SK-N-SH (cell line): ENCODE data around the gene SFTPB. TPM values are rescaled to one million over a fixed set of nuclear protein-coding genes. Genes with fewer than 3 reads are reported as not detected.

ENCODE experiments used
- CTCF ChIA-PET: fragments of 300-600, 350-600 bp; formaldehyde crosslinking; extraction: SDS; loops from one replicate; lab custom pipeline; 2021; lab: Yijun Ruan, JAX
- POLR2A ChIA-PET: fragments of 350-600 bp; sonication (Branson Sonifier 250); formaldehyde crosslinking; extraction: SDS; loops from one replicate; lab custom pipeline; 2020; ENCODE audit warnings: antibody characterized with exemption, inconsistent platforms; lab: Yijun Ruan, JAX
- DNase-seq: peaks from one replicate; pipeline ENCODE4 v3.0.0; 2012
- H2AFZ ChIP-seq: fragments of 200-600 bp; sonication (generic); 2 replicates; pipeline ENCODE4 v1.8.1; 2016; ENCODE audit warnings: antibody characterized with exemption, mild to moderate bottlenecking, low read depth
- H3F3A ChIP-seq: fragments of 200-600 bp; sonication (generic); replicated peaks from 2 replicates; pipeline ENCODE3; 2016; ENCODE audit warnings: antibody characterized with exemption, mild to moderate bottlenecking; ENCODE audit not compliant: insufficient read depth
- H3K27ac ChIP-seq, 2 experiments: fragments of 200-500 bp in 1 of 2; fragments of 200-600 bp in 1 of 2; sonication (Bioruptor generic) in 1 of 2; sonication (generic), shearing (Covaris generic) in 1 of 2; 2 replicates each; pipeline versions ENCODE4 v1.5.1 to v1.6.1; 2014 to 2016; ENCODE audit warnings: low read depth in 2 of 2, inconsistent platforms in 1 of 2, low read length in 1 of 2, mild to moderate bottlenecking in 1 of 2, mixed read lengths in 1 of 2
- H3K27me3 ChIP-seq: fragments of 200-600 bp; sonication (generic), shearing (Covaris generic); 2 replicates; pipeline ENCODE4 v1.6.1; 2016; ENCODE audit warnings: mixed run types; ENCODE audit not compliant: insufficient read depth
- H3K36me3 ChIP-seq, 2 experiments: fragments of 200-500 bp in 1 of 2; fragments of 200-600 bp in 1 of 2; sonication (Bioruptor generic) in 1 of 2; sonication (generic) in 1 of 2; replicated peaks in 1 of 2; 2 replicates each; pipeline versions ENCODE3 to v1.5.1; 2014 to 2016; ENCODE audit warnings: low read length in 1 of 2, mild to moderate bottlenecking in 1 of 2; ENCODE audit not compliant: insufficient read depth in 2 of 2, control insufficient read depth in 1 of 2
- H3K4me1 ChIP-seq, 2 experiments: fragments of 200-500 bp in 1 of 2; fragments of 200-600 bp in 1 of 2; sonication (Bioruptor generic) in 1 of 2; sonication (generic), shearing (Covaris generic) in 1 of 2; 2 replicates each; pipeline versions ENCODE4 v1.5.1 to v1.6.1; 2014 to 2016; ENCODE audit warnings: low read depth in 1 of 2, low read length in 1 of 2, mixed run types in 1 of 2; ENCODE audit not compliant: insufficient read depth in 2 of 2, control insufficient read depth in 1 of 2
- H3K4me2 ChIP-seq: fragments of 200-600 bp; sonication (generic), shearing (Covaris generic); 2 replicates; pipeline ENCODE4 v1.6.1; 2017; ENCODE audit warnings: mixed run types
- H3K4me3 ChIP-seq, 2 experiments: fragments of 200-500 bp in 1 of 2; fragments of 200-600 bp in 1 of 2; sonication (Bioruptor generic) in 1 of 2; sonication (generic), shearing (Covaris generic) in 1 of 2; 2 replicates each; pipeline versions ENCODE4 v1.5.1 to v1.8.1; 2014 to 2016; ENCODE audit warnings: low read depth in 2 of 2, inconsistent platforms in 1 of 2, low read length in 1 of 2, mild to moderate bottlenecking in 1 of 2, mixed read lengths in 1 of 2, moderate library complexity in 1 of 2
- H3K79me2 ChIP-seq: fragments of 200-600 bp; sonication (generic); 2 replicates; pipeline ENCODE4 v1.8.1; 2017; ENCODE audit warnings: mild to moderate bottlenecking; ENCODE audit not compliant: insufficient read depth
- H3K9ac ChIP-seq: fragments of 200-600 bp; sonication (generic); 2 replicates; pipeline ENCODE4 v1.6.1; 2017; ENCODE audit warnings: mixed run types
- H3K9me2 ChIP-seq: fragments of 200-600 bp; sonication (generic); 2 replicates; pipeline ENCODE4 v1.6.1; 2017; ENCODE audit warnings: mixed run types
- H3K9me3 ChIP-seq: fragments of 200-600 bp; sonication (generic); 2 replicates; pipeline ENCODE4 v1.6.1; 2017; ENCODE audit warnings: mixed run types, mild to moderate bottlenecking, moderate library complexity
- H4K20me1 ChIP-seq: fragments of 200-600 bp; sonication (generic); 2 replicates; pipeline ENCODE4 v1.6.1; 2017; ENCODE audit warnings: mild to moderate bottlenecking, mixed run types; ENCODE audit not compliant: insufficient read depth
- CHD2 ChIP-seq: fragments of 150-350 bp; IDR thresholded peaks from 2 replicates; pipeline ENCODE4 v1.6.1; 2018; ENCODE audit warnings: low read length; ENCODE audit not compliant: partially characterized antibody
- CTCF ChIP-seq: fragments of 200-600 bp; sonication (generic); IDR thresholded peaks from 2 replicates; pipeline ENCODE4 v1.6.1; 2017; ENCODE audit warnings: antibody characterized with exemption, mild to moderate bottlenecking, moderate library complexity
- EP300 ChIP-seq, 2 experiments: IDR thresholded peaks; 2 replicates each; pipeline versions ENCODE4 v1.4.0 to v1.6.1; 2012; ENCODE audit warnings: borderline replicate concordance in 1 of 2, low read depth in 1 of 2, low read length in 1 of 2
- FOSL2 ChIP-seq: IDR thresholded peaks from 2 replicates; pipeline ENCODE4 v1.4.0; 2012; ENCODE audit warnings: low read depth, mild to moderate bottlenecking, moderate library complexity, borderline replicate concordance
- FOXJ3 ChIP-seq: sonication (generic); formaldehyde crosslinking; IDR thresholded peaks from 2 replicates; pipeline ENCODE4 v1.5.1; 2020; ENCODE audit warnings: mild to moderate bottlenecking, missing genetic modification reagents
- FOXM1 ChIP-seq: IDR thresholded peaks from 2 replicates; pipeline ENCODE4 v1.4.0; 2012; ENCODE audit warnings: low read depth, mild to moderate bottlenecking
- GABPA ChIP-seq: IDR thresholded peaks from 2 replicates; pipeline ENCODE4 v1.4.0; 2012; ENCODE audit warnings: low read depth, mild to moderate bottlenecking
- JUND ChIP-seq: IDR thresholded peaks from 2 replicates; pipeline ENCODE4 v1.4.0; 2012
- MAX ChIP-seq: IDR thresholded peaks from 2 replicates; pipeline ENCODE4 v1.4.0; 2012; ENCODE audit warnings: low read depth
- NFIC ChIP-seq: IDR thresholded peaks from 2 replicates; pipeline ENCODE4 v1.4.0; 2012; ENCODE audit warnings: borderline replicate concordance
- NRF1 ChIP-seq: IDR thresholded peaks from 2 replicates; pipeline ENCODE4 v1.6.1; 2012; ENCODE audit warnings: low read depth, mild to moderate bottlenecking, low read length
- RAD21 ChIP-seq: IDR thresholded peaks from 2 replicates; pipeline ENCODE4 v1.6.1; 2012; ENCODE audit warnings: mild to moderate bottlenecking, low read length
- RCOR1 ChIP-seq: fragments of 150-350 bp; IDR thresholded peaks from 2 replicates; pipeline ENCODE4 v1.6.1; 2017; ENCODE audit warnings: antibody characterized with exemption, low read length
- REST ChIP-seq: IDR thresholded peaks from 2 replicates; pipeline ENCODE4 v1.6.1; 2012; ENCODE audit warnings: mild to moderate bottlenecking, low read depth, low read length, moderate library complexity
- SIN3A ChIP-seq: IDR thresholded peaks from 2 replicates; pipeline ENCODE4 v1.6.1; 2012; ENCODE audit warnings: low read depth, mild to moderate bottlenecking, low read length, moderate library complexity, borderline replicate concordance
- SMC3 ChIP-seq: IDR thresholded peaks from 2 replicates; pipeline ENCODE4 v1.6.1; 2012; ENCODE audit warnings: low read depth, low read length, improper control_type of control experiment
- TCF12 ChIP-seq: IDR thresholded peaks from 2 replicates; pipeline ENCODE4 v1.4.0; 2012
- TEAD4 ChIP-seq: IDR thresholded peaks from 2 replicates; pipeline ENCODE4 v1.4.0; 2012; ENCODE audit warnings: mild to moderate bottlenecking, borderline replicate concordance; ENCODE audit not compliant: insufficient read depth
- USF2 ChIP-seq: fragments of 150-350 bp; IDR thresholded peaks from 2 replicates; pipeline ENCODE4 v1.6.1; 2017; ENCODE audit warnings: antibody characterized with exemption, low read length, low read depth, borderline replicate concordance
- ZBTB33 ChIP-seq: IDR thresholded peaks from 2 replicates; pipeline ENCODE4 v1.4.0; 2012; ENCODE audit warnings: low read depth, borderline replicate concordance
- WGBS: methylation state at CpG from one replicate; pipeline ENCODE4 v1.1.6; 2017; ENCODE audit warnings: low lambda C conversion rate; 5-methylcytosine and 5-hydroxymethylcytosine counted together
- polyA plus RNA-seq, 3 experiments: library from polyadenylated mRNA; depleted of rRNA; stranded (reverse); fragments of >200 nt; gene quantifications; 2 replicates each; pipeline ENCODE4 v1.2.3, GENCODE V29; 2012

Gene SFTPB
- polyA plus RNA-seq, 1 of the 3 experiments (the other 2 are of a cell fraction): not detected

GRCh38 chr2:85692039-85692645 is 24.1 kb upstream of the SFTPB start:
- Histone ChIP-seq H3K27ac (no peak overlapping the region), H3K9me3 (no peaks in the 10 kb centered on the region), H2AFZ (no peak overlapping the region), H3K27me3 (no peaks in the 10 kb centered on the region), H3K4me1 (peaks cover 0 to 4% of the 10 kb centered on the region in 2 experiments; a peak in 1 of 4 replicates), H3K4me3 (no peak overlapping the region), H4K20me1 (no peaks in the 10 kb centered on the region), H3K9ac (no peak overlapping the region), H3F3A (no peaks in the 10 kb centered on the region), H3K9me2 (no peaks in the 10 kb centered on the region), H3K4me2 (no peak overlapping the region), H3K79me2 (no peaks in the 10 kb centered on the region), H3K36me3 (no peaks in the 10 kb centered on the region)
- CTCF ChIA-PET: interaction anchor here (0.6 to 9.4 kb wide), 5 partner anchors 12 to 44 kb away, joined by 3 to 91 read pairs (median 4); no protein-coding TSS in a partner anchor
- POLR2A ChIA-PET: no interaction called here
- no peak for DNase-seq
- WGBS: 83% methylated on average over 4 of the region's 5 CpGs
- TF ChIP-seq EP300 (IDR thresholded peaks at IDR 0.05; ENCODE audit: borderline replicate concordance in 1 of 2, low read depth in 1 of 2, low read length in 1 of 2) (no peak), SMC3 (no peak), USF2 (no peak), SIN3A (no peak), MAX (no peak), CHD2 (no peak), GABPA (no peak), FOSL2 (no peak), CTCF (no peak), NFIC (no peak), TCF12 (no peak)

GRCh38 chr2:85690932-85691331 is 22.9 kb upstream of the SFTPB start:
- H3K9me2 ChIP-seq: no peaks in the 10 kb centered on the region
- H3K27ac ChIP-seq: no peak overlapping the region
- H3K4me2 ChIP-seq: no peak overlapping the region
- ChIA-PET POLR2A (no interaction called here), CTCF (interaction anchor here (1.4 to 9.4 kb wide), 2 partner anchors 11 to 15 kb away, joined by 5 to 91 read pairs; no protein-coding TSS in a partner anchor)
- H3K36me3 ChIP-seq: no peaks in the 10 kb centered on the region
- H3K27me3 ChIP-seq: no peaks in the 10 kb centered on the region
- peaks cover 0 to 4% of the 10 kb centered on the region in 2 experiments; a peak in 1 of 4 replicates for H3K4me1 ChIP-seq
- H4K20me1 ChIP-seq: no peaks in the 10 kb centered on the region
- no peak overlapping the region for H3K9ac ChIP-seq
- H3K9me3 ChIP-seq: no peaks in the 10 kb centered on the region
- 96% methylated on average over 4 of the region's 4 CpGs for WGBS
- no peak overlapping the region for H2AFZ ChIP-seq
- H3K79me2 ChIP-seq: no peaks in the 10 kb centered on the region
- no peak overlapping the region for H3K4me3 ChIP-seq
- DNase-seq: no peak
- no peaks in the 10 kb centered on the region for H3F3A ChIP-seq
- no peak for TF ChIP-seq SMC3
- no peak for TF ChIP-seq JUND
- TF ChIP-seq ZBTB33: no peak
- no peak for TF ChIP-seq NRF1
- no peak for TF ChIP-seq FOXJ3 (CRISPR knock-in tag)
- no peak for TF ChIP-seq FOSL2
- no peak for TF ChIP-seq SIN3A
- TF ChIP-seq REST: no peak
- no peak for TF ChIP-seq TEAD4
- TF ChIP-seq RCOR1: no peak
- no peak for TF ChIP-seq FOXM1
- no peak for TF ChIP-seq RAD21
